ENCODE measurements around the gene DIP2C. TPM values are rescaled to one million over a fixed set of nuclear protein-coding genes. Genes with fewer than 3 reads are reported as not detected.

The DIP2C gene
- total RNA-seq, 2 donors from 2014 or later, result 9.6 to 11.9 TPM

- intact Hi-C loops (cut with DNase I), result no loop called here
- Histone ChIP-seq H3K4me3 (no peak overlapping the region), H3K27ac (no peak overlapping the region), H3K4me1 (no peaks in the 10 kb centered on the region), H3K27me3 (no peaks in the 10 kb centered on the region), H3K9me3 (no peaks in the 10 kb centered on the region), H3K36me3 (replicated peaks in 1 of 2; ENCODE audit: insufficient read depth in 1 of 2, low read depth in 2 of 2) (peaks cover 10 to 29% of the 10 kb centered on the region in 2 donors)
- TF ChIP-seq POLR2A (IDR thresholded peaks at IDR 0.05) (no peak), CTCF (IDR thresholded peaks at IDR 0.05) (no peak)
- ATAC-seq, result no peak
- 92 to 93% methylated on average over 7 of the region's 7 CpGs for WGBS, 2 donors
- DNase-seq, result no peak
Observed at GRCh38 chr10:244227-244626, 445.2 kb downstream of the DIP2C start.

GRCh38 chr10:241966-242643, 447.4 kb downstream of the DIP2C start:
- Histone ChIP-seq H3K4me1 (no peaks in the 10 kb centered on the region), H3K9me3 (no peaks in the 10 kb centered on the region), H3K4me3 (no peak overlapping the region), H3K27me3 (no peaks in the 10 kb centered on the region), H3K27ac (no peak overlapping the region), H3K36me3 (replicated peaks in 1 of 2; ENCODE audit: insufficient read depth in 1 of 2, low read depth in 2 of 2) (peaks cover 0 to 15% of the 10 kb centered on the region in 2 donors)
- 82 to 83% methylated on average over 9 of the region's 9 CpGs for WGBS, 2 donors
- intact Hi-C loops (cut with DNase I), result no loop called here
- DNase-seq, result no peak
- TF ChIP-seq POLR2A (IDR thresholded peaks at IDR 0.05), result no peak
- TF ChIP-seq CTCF (IDR thresholded peaks at IDR 0.05), result no peak
- no peak for ATAC-seq

- DNase-seq (no peak), ATAC-seq (no peak)
- H3K9me3 ChIP-seq, result no peaks in the 10 kb centered on the region
- no peak overlapping the region for H3K4me3 ChIP-seq
- intact Hi-C loops (cut with DNase I), result no loop called here
- no peaks in the 10 kb centered on the region for H3K27me3 ChIP-seq
- no peak overlapping the region for H3K27ac ChIP-seq
- no peaks in the 10 kb centered on the region for H3K4me1 ChIP-seq
- TF ChIP-seq POLR2A (IDR thresholded peaks at IDR 0.05) (no peak), CTCF (IDR thresholded peaks at IDR 0.05) (no peak)
- WGBS, 2 donors, result 90 to 93% methylated on average over 6 of the region's 6 CpGs
- peaks cover 0 to 11% of the 10 kb centered on the region in 2 donors for H3K36me3 ChIP-seq (replicated peaks in 1 of 2; ENCODE audit: insufficient read depth in 1 of 2, low read depth in 2 of 2)
Observed at GRCh38 chr10:241451-241850, 448.0 kb downstream of the DIP2C start.

- intact Hi-C loops (cut with DNase I), result no loop called here
- Histone ChIP-seq H3K27ac (no peak overlapping the region), H3K4me3 (no peak overlapping the region), H3K27me3 (no peaks in the 10 kb centered on the region), H3K9me3 (no peaks in the 10 kb centered on the region), H3K36me3 (replicated peaks in 1 of 2; ENCODE audit: insufficient read depth in 1 of 2, low read depth in 2 of 2) (peaks cover 0 to 11% of the 10 kb centered on the region in 2 donors), H3K4me1 (no peaks in the 10 kb centered on the region)
- DNase-seq (no peak), ATAC-seq (no peak)
- no peak for TF ChIP-seq POLR2A (IDR thresholded peaks at IDR 0.05)
- TF ChIP-seq CTCF (IDR thresholded peaks at IDR 0.05), result no peak
- 92 to 94% methylated on average over 6 of the region's 6 CpGs for WGBS, 2 donors
Observed at GRCh38 chr10:239109-239508, 450.4 kb downstream of the DIP2C start.

- no peak for TF ChIP-seq CTCF (IDR thresholded peaks at IDR 0.05)
- no peak for TF ChIP-seq POLR2A (IDR thresholded peaks at IDR 0.05)
- H3K27me3 ChIP-seq, result no peaks in the 10 kb centered on the region
- no peaks in the 10 kb centered on the region for H3K9me3 ChIP-seq
- peaks cover 0 to 4% of the 10 kb centered on the region in 2 donors for H3K36me3 ChIP-seq (replicated peaks in 1 of 2; ENCODE audit: insufficient read depth in 1 of 2, low read depth in 2 of 2)
- WGBS, 2 donors, result 83 to 85% methylated on average over 3 of the region's 3 CpGs
- H3K4me1 ChIP-seq, result no peaks in the 10 kb centered on the region
- H3K27ac ChIP-seq, result no peak overlapping the region
- DNase-seq (no peak), ATAC-seq (no peak)
- no peak overlapping the region for H3K4me3 ChIP-seq
- intact Hi-C loops (cut with DNase I), result no loop called here
Observed at GRCh38 chr10:235915-236314, 453.6 kb downstream of the DIP2C start.
